ENCODE results near the gene DOCK2. TPM values are rescaled to one million over a fixed set of nuclear protein-coding genes. Genes with fewer than 3 reads are reported as not detected.

Gene DOCK2
- total RNA-seq, 1 donor from 2014 or later: 6.5 TPM

DNA sequence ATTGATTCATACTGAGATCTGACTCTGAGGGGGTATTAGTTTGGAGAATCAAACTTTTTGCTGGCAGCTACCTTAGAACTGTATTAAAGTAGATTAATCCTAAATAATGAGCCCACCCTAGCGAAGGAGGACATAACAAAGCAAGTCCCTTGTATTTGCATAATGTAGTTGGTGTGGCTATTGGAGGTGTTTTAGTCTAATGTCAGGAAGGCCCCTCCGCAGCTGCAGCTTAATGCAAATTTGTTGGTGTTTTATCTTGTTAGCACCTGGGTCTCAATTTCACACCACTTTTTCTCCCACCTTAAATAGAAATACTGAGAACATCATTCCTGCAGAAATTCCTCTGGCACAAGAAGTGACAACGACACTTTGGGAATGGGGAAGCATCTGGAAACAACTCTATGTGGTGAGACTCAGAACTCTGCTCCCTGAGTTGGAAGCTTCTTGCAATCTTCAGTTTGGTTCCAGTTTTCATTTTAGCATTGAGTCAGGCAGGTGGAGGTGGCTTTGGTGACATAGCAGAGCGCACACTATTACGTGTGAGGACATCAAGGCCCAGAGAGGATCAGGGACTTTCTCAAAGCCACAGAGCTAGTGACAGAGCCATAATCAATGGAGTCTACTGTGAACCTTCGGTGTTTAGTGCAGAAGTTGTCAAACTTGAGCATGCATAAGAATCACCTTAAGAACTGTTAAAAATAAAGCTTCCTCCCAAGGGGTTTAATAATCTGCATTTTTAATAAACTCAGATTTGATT, 33.9 kb downstream of the DOCK2 start:
- Mint-ChIP-seq H3K36me3 (ENCODE audit: low read depth, unreplicated experiment) (no peaks in the 10 kb centered on the region), H3K9me3 (ENCODE audit: unreplicated experiment) (no peaks in the 10 kb centered on the region), H3K27me3 (ENCODE audit: unreplicated experiment) (no peaks in the 10 kb centered on the region), H3K4me1 (ENCODE audit: unreplicated experiment) (no peaks in the 10 kb centered on the region), H3K27ac (ENCODE audit: unreplicated experiment) (no peak overlapping the region), H3K4me3 (ENCODE audit: unreplicated experiment) (no peak overlapping the region)
- no peak for DNase-seq (ENCODE audit: low spot score)
- TF ChIP-seq, protein P1, sequence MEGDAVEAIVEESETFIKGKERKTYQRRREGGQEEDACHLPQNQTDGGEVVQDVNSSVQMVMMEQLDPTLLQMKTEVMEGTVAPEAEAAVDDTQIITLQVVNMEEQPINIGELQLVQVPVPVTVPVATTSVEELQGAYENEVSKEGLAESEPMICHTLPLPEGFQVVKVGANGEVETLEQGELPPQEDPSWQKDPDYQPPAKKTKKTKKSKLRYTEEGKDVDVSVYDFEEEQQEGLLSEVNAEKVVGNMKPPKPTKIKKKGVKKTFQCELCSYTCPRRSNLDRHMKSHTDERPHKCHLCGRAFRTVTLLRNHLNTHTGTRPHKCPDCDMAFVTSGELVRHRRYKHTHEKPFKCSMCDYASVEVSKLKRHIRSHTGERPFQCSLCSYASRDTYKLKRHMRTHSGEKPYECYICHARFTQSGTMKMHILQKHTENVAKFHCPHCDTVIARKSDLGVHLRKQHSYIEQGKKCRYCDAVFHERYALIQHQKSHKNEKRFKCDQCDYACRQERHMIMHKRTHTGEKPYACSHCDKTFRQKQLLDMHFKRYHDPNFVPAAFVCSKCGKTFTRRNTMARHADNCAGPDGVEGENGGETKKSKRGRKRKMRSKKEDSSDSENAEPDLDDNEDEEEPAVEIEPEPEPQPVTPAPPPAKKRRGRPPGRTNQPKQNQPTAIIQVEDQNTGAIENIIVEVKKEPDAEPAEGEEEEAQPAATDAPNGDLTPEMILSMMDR (IDR thresholded peaks at IDR 0.05; ENCODE audit: unreplicated experiment): no peak

DNA sequence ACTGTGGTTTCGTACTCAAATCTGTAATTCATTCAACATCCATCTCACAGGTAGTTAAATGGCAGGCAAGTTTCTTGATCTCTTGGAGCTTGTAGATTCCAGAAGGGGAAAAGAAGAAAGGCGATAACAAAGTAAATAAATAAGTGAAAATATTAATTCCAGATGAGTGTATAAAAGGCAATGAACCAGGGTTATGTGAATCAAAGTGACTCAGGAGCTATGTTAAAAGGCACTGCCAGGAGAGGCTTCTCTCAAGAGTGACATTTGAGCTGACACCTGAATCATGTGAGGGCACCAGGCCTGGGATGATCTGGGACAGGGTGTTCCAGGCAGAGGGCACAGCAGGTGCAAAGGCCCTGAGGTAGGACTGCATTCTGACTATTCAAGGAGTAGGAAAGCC, 45.0 kb downstream of the DOCK2 start:
- Mint-ChIP-seq H3K4me3 (ENCODE audit: unreplicated experiment) (no peak overlapping the region), H3K4me1 (ENCODE audit: unreplicated experiment) (peaks cover 3% of the 10 kb centered on the region), H3K9me3 (ENCODE audit: unreplicated experiment) (no peaks in the 10 kb centered on the region), H3K27ac (ENCODE audit: unreplicated experiment) (no peak overlapping the region), H3K27me3 (ENCODE audit: unreplicated experiment) (peaks cover 2% of the 10 kb centered on the region), H3K36me3 (ENCODE audit: low read depth, unreplicated experiment) (no peaks in the 10 kb centered on the region)
- TF ChIP-seq, protein P1 (IDR thresholded peaks at IDR 0.05; ENCODE audit: unreplicated experiment): no peak
- no peak for DNase-seq (ENCODE audit: low spot score)

DNA sequence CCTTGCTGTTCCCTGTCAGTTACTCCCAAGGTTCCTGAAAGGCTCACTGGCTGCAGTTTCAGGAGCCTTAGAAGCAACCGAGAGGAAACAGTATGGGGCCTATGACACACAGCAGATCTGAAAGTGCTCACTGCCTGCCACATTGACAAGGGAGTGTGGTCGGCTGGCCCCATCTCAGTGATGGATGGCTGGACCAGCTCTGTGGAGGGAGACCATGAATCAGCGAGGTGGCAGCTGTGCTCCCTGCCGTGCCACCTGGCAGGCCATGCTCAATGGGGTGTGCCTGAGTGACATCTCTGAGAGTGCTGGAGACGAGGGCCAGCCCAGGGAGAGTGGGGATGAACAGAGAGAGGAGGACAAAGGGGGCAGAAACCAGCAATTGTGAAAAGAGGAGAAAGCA, 49.1 kb downstream of the DOCK2 start:
- Mint-ChIP-seq H3K9me3 (ENCODE audit: unreplicated experiment) (no peaks in the 10 kb centered on the region), H3K27ac (ENCODE audit: unreplicated experiment) (no peak overlapping the region), H3K4me3 (ENCODE audit: unreplicated experiment) (no peak overlapping the region), H3K27me3 (ENCODE audit: unreplicated experiment) (no peaks in the 10 kb centered on the region), H3K36me3 (ENCODE audit: low read depth, unreplicated experiment) (no peaks in the 10 kb centered on the region), H3K4me1 (ENCODE audit: unreplicated experiment) (peaks cover 12% of the 10 kb centered on the region)
- DNase-seq (ENCODE audit: low spot score): no peak
- TF ChIP-seq, protein P1 (IDR thresholded peaks at IDR 0.05; ENCODE audit: unreplicated experiment): no peak

DNA sequence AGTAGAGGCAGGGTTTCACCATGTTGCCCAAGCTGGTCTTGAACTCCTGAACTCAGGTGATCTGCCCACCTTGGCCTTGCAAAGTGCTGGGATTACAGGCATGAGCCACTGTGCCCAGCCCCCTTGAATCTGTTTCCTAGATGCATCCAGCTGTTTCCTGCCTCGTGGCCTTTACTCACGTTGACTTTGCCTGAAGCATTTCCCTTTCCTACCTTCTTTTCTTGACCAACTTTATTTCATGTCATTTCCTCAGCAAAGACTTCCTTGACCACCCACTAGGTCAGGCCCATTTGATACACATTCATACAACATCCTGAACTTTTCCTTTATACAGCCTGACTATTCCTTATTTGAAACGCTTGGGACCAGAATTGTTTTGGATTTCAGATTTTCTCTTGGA, 51.0 kb downstream of the DOCK2 start:
- no peak overlapping the region for H3K4me3 Mint-ChIP-seq (ENCODE audit: unreplicated experiment)
- H3K27me3 Mint-ChIP-seq (ENCODE audit: unreplicated experiment): peaks cover 3% of the 10 kb centered on the region
- no peaks in the 10 kb centered on the region for H3K9me3 Mint-ChIP-seq (ENCODE audit: unreplicated experiment)
- peaks cover 19% of the 10 kb centered on the region for H3K4me1 Mint-ChIP-seq (ENCODE audit: unreplicated experiment)
- no peak overlapping the region for H3K27ac Mint-ChIP-seq (ENCODE audit: unreplicated experiment)
- no peaks in the 10 kb centered on the region for H3K36me3 Mint-ChIP-seq (ENCODE audit: low read depth, unreplicated experiment)
- TF ChIP-seq, protein P1 (IDR thresholded peaks at IDR 0.05; ENCODE audit: unreplicated experiment): no peak
- peak; percentile 30 for DNase-seq (ENCODE audit: low spot score)

DNA sequence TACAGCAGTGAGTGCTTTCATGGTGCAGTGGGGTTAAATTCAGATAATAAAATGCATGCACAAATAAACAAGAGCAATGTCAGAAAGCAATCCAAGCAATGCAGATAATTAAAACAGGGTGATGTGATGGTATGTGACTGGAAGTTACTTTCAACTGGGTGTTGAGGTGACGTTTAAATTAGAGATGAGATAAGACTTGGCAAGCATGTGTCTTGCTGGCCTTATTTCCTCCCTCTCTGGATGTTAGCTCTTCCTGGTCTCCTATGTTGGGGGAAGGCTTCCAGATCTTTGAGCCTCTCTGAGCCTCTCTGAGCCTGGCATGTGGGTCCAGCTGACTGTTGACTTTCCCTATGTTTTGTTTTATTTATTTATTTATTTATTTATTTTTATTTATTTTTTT, 54.4 kb downstream of the DOCK2 start:
- TF ChIP-seq, protein P1 (IDR thresholded peaks at IDR 0.05; ENCODE audit: unreplicated experiment): no peak
- no peak for DNase-seq (ENCODE audit: low spot score)
- Mint-ChIP-seq H3K36me3 (ENCODE audit: low read depth, unreplicated experiment) (no peaks in the 10 kb centered on the region), H3K9me3 (ENCODE audit: unreplicated experiment) (no peaks in the 10 kb centered on the region), H3K4me1 (ENCODE audit: unreplicated experiment) (peaks cover 20% of the 10 kb centered on the region), H3K27me3 (ENCODE audit: unreplicated experiment) (peaks cover 3% of the 10 kb centered on the region), H3K27ac (ENCODE audit: unreplicated experiment) (no peak overlapping the region), H3K4me3 (ENCODE audit: unreplicated experiment) (no peak overlapping the region)

Data from endothelial cell (in vitro differentiated cells).